ENCODE measurements around the gene AIF1L.

AIF1L gene

GRCh38 chr9:131078427-131079366 is 17.6 kb upstream of the AIF1L start:
- no peak for DNase-seq (ENCODE audit: low read depth)
- H3K4me3 ChIP-seq (ENCODE audit: low read depth, low read length) = no peak overlapping the region
- no peak for TF ChIP-seq CTCF (IDR thresholded peaks at IDR 0.05; ENCODE audit: insufficient read depth, low read depth, low read length, missing control alignments)

- no peak overlapping the region for H3K4me3 ChIP-seq (ENCODE audit: low read depth, low read length)
- DNase-seq (ENCODE audit: low read depth) = no peak
- no peak for TF ChIP-seq CTCF (IDR thresholded peaks at IDR 0.05; ENCODE audit: insufficient read depth, low read depth, low read length, missing control alignments)
These were observed 15.7 kb upstream of the AIF1L start for GRCh38 chr9:131080589-131080988.

GRCh38 chr9:131081868-131082267 is 14.5 kb upstream of the AIF1L start:
- no peak overlapping the region for H3K4me3 ChIP-seq (ENCODE audit: low read depth, low read length)
- no peak for DNase-seq (ENCODE audit: low read depth)
- no peak for TF ChIP-seq CTCF (IDR thresholded peaks at IDR 0.05; ENCODE audit: insufficient read depth, low read depth, low read length, missing control alignments)

GRCh38 chr9:131082774-131083512 is 13.4 kb upstream of the AIF1L start:
- H3K4me3 ChIP-seq (ENCODE audit: low read depth, low read length) = no peak overlapping the region
- no peak for DNase-seq (ENCODE audit: low read depth)
- no peak for TF ChIP-seq CTCF (IDR thresholded peaks at IDR 0.05; ENCODE audit: insufficient read depth, low read depth, low read length, missing control alignments)

GRCh38 chr9:131084661-131085369 is 11.5 kb upstream of the AIF1L start:
- no peak for TF ChIP-seq CTCF (IDR thresholded peaks at IDR 0.05; ENCODE audit: insufficient read depth, low read depth, low read length, missing control alignments)
- DNase-seq (ENCODE audit: low read depth) = no peak
- no peak overlapping the region for H3K4me3 ChIP-seq (ENCODE audit: low read depth, low read length)

- TF ChIP-seq CTCF (IDR thresholded peaks at IDR 0.05; ENCODE audit: insufficient read depth, low read depth, low read length, missing control alignments) = no peak
- no peak overlapping the region for H3K4me3 ChIP-seq (ENCODE audit: low read depth, low read length)
- no peak for DNase-seq (ENCODE audit: low read depth)
These were observed 10.8 kb upstream of the AIF1L start for GRCh38 chr9:131085370-131086122.
